NCI-H128 (cell line): ENCODE data around the gene SLC22A6.

Experiments
- DNase-seq: peaks from one replicate; lab custom pipeline; 2025; ENCODE audit not compliant: unreplicated experiment; lab: John Stamatoyannopoulos, UW

The SLC22A6 gene, protein sequence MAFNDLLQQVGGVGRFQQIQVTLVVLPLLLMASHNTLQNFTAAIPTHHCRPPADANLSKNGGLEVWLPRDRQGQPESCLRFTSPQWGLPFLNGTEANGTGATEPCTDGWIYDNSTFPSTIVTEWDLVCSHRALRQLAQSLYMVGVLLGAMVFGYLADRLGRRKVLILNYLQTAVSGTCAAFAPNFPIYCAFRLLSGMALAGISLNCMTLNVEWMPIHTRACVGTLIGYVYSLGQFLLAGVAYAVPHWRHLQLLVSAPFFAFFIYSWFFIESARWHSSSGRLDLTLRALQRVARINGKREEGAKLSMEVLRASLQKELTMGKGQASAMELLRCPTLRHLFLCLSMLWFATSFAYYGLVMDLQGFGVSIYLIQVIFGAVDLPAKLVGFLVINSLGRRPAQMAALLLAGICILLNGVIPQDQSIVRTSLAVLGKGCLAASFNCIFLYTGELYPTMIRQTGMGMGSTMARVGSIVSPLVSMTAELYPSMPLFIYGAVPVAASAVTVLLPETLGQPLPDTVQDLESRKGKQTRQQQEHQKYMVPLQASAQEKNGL

DNA sequence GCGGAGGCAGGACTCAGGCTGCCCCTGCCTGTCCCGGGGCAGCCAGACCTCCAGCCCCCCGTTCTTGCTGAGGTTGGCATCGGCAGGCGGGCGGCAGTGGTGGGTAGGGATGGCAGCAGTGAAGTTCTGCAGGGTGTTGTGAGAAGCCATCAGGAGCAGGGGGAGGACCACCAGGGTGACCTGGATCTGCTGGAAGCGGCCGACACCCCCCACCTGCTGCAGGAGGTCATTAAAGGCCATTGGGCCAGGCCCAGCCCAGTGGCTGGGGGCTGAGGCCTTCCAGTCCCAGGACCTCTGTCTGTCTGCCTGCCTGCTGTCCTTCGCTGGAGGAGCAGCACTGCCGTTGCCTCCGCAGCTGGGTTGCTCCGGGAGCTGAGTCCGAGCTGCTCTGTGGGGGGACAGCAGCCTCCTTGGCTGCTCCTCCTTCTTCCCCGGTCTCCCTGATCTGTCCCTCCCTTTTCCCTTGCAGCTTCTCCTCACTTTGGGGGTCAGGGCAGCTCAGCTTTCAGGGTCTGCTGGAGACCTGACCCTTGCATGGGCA lies at the start of gene SLC22A6:
SLC22A6 (minus strand) TSS at position 517 of the 541 bp plus-strand sequence; CDS start at position 240, 277 bp downstream.
- no peak for DNase-seq

DNA sequence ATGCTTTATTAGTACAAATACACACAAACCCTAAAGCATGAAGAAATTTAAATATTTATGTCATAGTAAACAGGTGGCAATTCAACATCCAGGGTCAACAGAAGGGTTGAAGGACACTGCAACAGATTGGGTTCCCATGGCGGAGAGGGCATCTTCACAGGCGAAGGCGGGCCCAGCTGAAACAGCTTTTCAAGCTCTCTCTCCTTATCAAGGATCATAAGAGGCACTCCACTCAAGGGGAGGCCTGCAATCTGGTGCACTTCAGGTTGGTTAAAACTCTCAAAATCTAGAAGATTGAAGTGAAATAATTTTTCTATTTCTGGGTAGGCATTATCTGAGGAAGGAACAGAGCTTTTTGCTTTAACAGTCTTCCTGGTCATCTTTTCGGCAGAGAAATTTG lies 47.7 kb upstream of the SLC22A6 start:
- DNase-seq = no peak

DNA sequence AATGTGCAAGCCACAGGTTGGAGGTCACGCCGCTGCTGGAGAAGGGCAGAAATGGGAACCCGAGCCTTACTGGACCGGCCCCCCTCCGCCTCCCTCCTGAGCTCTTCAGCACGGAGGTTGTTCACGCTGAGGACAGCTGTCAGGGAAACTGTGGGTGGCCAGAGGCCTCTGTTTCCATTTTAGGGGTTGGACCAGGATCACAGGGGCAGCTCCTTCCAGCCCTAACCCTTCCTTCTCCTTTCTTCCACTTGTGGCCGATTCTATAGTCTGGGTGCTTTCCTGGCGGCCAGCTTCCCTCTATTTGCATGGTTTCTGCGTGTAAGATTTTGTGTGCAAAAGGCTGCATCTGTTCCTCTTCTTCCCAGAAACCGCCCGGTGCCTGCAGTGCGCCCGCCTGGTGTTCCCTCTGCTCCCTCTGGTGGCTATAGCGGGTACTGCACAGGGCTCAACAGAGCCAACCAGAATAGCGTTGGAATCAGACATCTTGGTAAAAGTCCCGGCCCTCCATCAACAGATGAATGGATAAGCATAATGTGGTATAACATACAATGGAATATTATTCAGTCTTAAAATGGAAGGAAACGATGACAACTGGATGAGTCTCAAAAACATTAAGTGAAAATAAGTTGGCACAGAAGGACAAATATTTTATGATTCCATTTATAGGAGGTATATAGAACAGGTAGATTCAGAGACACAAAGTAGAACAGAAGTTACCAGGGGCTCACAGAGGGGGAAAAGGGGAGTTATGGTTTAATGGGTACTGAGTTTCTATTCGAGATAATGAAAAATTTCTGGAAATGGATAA lies 39.3 kb upstream of the SLC22A6 start:
- DNase-seq = peak; percentile 61

DNA sequence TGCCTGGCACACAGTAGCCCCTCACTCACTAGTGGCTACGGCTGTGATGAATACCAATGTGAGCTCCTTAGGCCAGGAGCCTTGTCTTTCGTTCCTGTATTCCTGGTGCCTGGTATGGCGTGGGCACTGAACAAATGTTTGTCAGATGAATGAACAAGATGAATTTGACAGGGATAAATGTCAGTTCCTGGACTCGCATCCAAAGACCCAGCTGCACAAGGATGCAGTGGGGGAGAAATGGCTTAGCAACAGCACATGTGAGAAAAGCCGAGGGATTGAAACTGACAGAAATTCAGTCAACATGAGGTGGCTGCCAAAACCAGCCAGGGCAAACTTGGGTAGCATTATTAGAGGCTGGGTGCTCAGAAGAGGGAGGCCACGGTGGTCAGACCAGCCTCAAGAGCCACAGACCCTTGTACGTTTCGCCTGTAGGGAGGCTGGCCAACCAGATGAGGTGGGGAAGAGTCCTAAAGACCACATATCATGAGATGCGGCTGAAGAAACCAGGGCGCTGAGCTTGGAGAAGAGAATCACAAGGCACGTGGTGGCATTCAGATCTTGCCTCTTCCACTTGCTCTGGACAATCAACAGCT lies 38.6 kb upstream of the SLC22A6 start:
- no peak for DNase-seq

DNA sequence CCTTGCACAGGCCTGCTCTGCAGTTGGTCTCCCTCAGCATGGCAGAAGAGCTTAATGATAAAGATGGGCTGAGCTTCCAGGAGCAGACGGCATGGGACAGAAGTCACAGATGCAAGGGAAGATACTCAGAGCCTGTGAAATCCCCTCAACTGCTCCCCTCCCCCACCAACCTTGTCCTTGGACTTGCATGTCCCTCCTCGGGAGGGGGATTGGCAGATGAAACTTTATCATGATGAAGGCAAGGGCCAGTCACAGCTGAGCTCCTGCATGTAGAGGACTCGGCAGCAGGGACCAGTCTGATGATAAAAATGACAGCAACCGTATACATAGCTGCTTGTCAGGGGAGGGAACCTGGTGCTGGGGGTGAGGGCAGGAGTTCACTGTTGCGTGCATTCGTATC lies 37.7 kb upstream of the SLC22A6 start:
- DNase-seq = no peak

DNA sequence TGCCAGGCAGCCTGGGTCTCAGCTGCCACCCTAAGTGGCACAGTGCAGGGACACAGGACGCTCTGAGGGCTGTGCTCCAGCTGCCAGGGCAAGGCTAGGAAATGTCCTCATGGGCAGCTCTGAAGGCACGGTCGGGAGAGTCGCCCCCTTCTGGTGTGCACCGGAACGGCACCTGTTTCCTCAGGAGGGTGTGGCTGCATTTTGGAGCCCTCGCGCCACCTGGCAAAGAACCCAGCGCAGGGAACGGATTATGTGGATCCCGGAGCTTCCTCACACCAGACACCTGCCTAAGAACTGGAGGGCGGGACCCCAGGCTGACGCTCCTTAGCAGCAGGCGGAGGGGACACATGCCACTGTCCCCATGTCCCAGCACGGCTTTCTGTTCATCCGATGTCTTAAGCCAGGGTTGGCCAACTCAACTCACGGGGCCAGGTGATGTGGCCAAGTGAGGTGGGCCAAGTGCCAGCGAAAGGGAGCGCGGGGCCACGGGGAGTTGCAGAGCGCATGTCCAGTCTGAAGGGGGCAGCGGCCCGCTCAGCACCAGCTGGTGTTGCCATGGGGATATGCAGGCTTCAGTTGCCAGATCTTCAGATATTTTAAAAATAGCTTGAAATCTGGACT lies 36.0 kb upstream of the SLC22A6 start:
- DNase-seq = no peak

DNA sequence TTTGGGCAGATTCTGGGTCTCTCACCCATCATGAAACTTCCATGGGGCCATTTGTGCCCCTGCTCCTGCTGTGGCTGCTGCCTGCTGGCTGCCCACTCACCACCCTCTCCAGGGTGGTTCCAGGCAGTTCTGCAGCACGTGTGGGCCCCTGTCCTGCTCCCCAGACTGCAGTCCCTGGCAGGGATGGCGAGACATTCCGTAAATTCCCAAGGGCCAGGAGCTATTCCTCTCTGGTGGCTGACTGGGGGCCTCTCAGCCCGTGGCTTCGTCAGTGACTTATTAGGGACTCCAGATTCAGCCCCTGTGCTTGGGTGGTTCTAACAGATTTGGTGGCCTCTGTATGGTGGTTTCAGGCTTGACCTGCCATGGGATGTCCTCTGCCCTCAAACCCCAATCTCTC lies 34.7 kb upstream of the SLC22A6 start:
- no peak for DNase-seq

DNA sequence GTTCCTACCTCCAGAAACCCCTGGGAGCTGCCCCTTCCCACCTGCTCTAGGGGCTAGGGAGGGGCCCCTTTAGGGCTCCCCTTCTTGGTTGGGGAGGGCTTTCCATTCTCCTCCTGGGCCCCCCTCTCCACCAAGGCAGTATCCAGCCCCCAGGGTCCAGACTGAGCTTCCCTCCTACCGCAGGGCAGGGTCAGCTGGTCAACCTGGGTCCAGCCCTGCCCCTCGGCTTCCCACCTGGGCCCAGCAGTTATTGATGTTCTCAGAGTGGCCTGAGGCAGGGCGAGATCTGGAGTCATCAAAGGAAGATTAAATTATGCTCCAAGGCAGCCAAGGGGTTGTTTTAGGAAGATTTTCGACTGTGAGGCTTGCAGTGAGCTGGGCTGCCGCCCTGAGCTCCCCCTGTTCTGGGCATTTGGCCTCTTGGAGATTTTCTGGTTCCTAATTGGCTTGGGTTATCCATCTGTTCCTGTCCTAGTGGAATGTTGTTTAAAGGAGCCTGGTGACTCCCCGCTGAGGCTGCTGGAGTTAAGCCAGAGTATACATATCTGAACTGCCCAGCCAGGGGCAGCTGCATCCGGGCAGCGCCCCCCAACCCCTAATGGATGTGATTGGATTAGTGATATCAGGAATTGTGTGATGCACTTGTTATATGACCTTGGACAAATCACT lies 32.7 kb upstream of the SLC22A6 start:
- DNase-seq = no peak

DNA sequence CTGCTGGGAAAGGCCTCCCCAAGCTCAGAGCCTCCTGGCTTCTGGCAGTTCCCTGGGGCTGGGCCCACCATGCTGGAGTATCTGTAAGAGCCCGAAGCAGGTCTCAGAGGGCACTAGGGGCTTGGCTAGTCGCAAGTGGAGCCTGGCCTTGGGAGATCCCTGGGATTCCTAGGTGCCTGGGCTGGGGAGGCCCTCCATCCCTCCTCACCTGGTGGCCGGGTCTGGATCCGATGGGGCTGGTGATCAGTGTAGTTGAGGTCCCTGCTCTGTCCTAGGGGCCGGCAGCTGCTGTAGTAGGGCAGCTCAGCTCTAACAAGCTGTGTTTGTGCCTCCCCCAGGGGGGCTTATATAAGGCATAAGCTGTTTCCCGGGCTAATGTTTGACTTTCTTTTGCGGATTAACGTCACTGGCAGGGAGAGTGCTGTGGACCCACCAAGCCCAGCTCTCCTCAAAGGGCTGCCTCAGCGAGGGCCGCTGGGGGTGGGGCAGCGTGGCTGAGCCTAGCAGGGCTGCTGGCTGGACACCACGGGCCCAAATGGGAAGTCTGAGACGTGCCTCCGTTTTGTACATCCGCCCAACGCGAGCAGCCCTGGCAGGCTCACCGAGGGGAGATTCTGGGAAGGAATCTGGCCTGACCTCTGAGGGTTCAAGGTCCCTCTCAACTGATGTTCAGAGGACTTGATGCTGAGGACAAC lies 30.9 kb upstream of the SLC22A6 start, which contains the start of gene SLC22A8:
SLC22A8 (minus strand) TSS at position 321 of the 695 bp plus-strand sequence. CDS start 883 bp downstream, outside the sequence.
- DNase-seq = no peak

DNA sequence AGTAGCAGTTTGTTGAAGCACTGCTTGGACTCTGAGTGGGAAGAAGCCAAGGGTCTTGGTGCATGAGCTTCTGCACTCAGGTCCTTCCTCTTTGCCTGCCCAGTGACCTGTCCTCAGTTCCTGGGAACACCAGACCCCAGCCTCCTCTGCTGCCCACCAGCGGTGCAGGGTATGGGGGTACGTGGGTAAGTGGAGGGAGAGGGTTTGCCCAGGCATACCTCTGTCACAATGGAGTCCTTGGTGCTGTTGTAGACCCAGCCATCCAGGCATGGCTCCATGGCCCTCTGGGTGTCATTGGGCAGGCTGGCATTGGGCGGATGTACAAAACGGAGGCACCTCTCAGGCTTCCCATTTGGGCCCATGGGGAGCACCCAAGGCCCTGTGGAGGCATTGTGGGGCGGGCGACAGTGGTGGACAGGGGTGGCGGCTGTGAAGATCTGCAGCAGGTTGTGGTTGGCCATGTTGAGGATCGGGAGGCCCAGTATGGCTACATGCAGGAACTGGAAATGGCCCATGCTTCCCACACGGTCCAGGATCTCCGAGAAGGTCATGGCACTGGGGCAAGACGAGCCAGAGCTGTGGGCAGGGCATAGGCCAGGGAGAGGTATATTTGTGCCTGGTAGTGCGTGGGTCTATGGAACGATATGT lies 29.8 kb upstream of the SLC22A6 start:
- DNase-seq = no peak

DNA sequence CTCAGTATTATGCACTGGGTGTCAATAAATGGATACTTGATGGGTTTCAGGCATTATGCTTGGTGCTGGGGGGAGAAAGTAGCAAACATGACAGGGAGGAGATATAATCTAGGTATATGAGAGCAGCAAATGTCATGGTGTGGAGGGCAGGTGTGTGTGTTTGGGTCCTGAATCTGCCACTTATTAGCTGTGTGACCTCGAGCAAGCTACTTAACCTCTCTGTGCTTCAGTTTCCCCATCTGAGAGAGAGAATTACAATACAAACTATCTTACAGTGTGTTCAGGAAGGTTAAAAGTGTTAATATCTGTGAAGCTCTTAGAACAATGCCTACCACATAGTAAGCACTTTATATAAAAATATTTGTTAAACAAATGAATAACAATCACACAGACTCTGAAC lies 28.1 kb upstream of the SLC22A6 start:
- no peak for DNase-seq

DNA sequence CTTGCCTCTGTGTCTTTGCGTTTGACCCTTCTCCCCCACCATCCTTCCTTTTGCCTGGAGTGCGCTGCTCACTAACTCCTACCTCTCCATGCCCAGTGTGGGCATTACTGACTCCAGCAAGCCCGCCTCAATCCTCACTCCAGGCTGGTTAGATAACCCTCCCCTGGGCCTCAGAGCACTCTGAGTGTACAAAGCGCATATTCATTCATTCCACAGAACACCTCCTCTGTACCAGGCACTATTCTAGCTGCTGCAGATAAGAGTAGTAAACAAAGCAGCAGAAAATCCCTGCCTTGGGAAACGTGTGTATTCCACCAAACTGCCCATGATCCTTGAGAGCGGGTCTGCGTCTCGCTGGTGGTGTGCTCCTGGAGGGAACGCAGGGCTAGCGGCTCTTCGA lies 27.7 kb upstream of the SLC22A6 start:
- DNase-seq = no peak

DNA sequence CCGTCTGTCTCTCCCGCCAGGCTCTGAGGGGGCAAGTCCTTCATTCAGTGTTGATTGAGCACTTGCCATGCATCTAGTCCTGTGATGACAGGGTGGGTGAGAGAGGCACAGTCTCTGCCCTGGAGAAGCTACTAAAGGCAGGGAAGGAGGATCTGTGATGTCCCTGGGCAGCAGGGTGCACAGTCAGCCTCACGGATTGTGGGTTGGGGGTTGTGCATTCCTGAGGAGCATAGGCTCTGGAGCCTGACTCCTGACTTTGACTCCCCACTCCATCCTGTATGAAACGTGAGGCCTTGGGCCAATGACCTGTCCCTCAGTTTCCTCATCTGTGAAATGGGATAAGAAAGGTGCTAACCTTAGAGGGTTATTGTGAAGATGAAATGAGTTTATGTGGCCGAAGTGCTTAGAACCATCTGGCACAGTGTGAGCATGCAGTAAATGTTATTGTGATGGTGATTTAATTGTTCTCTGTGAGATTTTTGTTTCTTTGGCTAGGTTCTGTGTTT lies 26.2 kb upstream of the SLC22A6 start:
- no peak for DNase-seq

DNA sequence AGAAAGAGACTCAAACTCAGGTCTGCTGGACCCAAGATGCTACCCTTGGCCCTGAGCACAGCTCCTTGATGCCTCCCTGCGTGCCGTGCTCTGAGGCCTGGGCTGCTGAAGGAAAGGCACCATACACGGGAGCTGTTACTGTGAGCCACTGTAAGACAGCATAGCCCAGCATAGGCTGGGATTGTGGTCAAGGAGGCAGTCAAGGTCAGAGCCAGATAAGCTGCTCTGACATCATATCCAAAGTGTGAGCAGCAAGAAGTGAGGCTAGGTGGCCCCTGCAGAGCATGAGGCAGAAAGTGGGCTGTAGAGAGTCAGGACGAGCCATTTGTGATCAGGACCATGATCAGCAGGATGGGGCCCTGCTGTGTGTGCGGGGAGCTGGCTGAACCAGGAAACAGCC lies 23.2 kb upstream of the SLC22A6 start:
- no peak for DNase-seq

DNA sequence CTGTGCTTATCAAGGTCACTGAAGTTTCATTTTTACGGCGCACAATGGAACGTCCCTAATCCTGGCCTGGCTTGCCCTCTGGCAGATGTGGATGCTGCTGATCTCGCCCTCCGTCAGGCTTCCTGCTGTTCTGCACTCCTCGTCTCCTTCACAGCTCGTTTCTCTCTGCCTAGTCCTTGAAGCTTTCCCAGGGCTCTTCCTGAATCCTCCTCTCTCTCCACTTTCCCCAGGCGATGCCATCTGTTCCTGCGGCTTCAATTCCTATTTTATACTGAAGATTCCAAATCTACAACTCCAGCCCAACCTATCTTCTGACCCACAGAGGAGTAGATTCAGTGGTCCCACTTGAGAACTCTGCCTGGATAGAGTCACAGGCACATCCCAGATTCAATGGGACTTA lies 16.7 kb upstream of the SLC22A6 start:
- no peak for DNase-seq

DNA sequence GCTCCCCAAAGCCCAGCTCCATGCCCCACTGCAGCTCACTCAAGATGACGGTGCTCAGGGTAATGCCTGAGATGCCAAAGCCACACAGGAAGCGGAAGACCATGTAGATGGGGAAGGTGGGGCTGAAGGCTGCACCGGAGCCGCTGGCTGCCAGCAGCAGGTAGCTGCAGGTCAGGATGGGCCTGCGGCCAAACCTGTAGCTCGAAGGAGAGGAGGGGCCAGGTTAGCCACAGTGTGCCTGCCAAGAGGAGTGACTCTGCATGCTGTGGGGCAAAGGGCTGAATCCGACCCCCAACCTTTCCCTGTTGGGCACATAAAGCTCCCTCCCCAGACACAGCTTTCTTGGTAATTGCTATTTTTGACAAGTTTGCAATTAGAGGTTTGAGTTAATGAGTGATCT lies 14.9 kb upstream of the SLC22A6 start:
- no peak for DNase-seq

DNA sequence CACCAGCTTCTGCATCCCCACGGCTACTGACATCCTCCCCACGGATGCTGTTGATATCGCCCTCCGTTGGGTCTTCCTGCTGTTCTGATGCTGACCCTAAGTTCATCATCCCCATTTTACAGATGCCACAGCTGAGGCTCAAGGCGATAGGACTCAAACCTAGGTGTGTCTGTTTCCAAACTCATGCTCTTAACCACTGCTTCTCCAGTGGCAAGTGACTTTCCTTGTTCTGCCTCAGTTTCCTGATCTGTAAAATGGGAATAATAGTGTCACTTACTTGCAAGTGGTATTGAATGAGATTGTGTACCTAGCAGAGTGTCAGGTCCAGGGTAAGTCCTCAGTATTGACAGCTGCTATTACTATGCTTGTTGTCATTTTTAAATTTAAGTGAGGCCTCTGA lies 14.4 kb upstream of the SLC22A6 start:
- no peak for DNase-seq

DNA sequence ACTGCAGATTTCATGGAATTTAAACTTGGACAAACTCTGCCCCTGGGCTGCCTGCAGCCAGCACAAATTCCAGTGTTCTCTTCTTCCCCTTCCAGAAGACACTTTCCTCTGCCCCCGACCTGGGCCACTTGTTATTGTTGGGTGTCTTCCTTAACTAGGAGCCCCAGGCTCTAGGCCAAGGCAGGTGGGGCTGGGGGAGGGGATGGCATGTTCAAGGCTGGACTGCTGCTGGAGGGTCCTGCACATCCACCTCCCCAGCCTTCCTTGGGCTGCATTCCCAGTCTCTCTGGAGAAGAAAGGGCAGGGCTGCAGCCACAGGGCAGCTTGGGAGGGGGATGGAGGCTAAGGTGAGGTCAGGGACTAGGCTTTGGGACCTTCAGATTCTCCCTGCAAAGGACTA lies 11.5 kb upstream of the SLC22A6 start:
- no peak for DNase-seq

DNA sequence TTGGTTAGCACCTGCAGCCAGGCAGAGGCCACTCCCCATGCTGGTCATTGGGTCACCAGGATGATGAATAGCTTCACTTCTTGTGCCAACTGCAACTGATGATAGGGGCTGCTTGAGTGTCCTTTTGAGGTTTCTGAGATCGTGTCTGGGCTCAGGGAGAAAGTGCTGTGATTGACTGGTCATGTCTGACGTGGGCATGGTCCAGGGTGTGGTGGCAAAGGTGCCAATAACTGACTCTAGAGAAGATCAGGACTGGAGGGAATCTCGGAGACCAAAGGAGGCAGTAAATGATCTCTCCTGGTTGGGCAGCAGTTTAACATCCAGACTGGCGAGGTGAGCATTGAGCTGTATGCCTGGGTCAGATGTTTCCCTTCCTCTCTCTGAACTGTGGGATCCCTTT lies 10.0 kb upstream of the SLC22A6 start:
- DNase-seq = no peak
